K562 (cell line): ENCODE data around the gene CACYBP. TPM values are rescaled to one million over a fixed set of nuclear protein-coding genes. Genes with fewer than 3 reads are reported as not detected.

ENCODE experiments used
- ARID4B ChIP-seq: sonication (generic); formaldehyde crosslinking; IDR thresholded peaks from 2 replicates; pipeline ENCODE4 v1.8.0; 2022; ENCODE audit warnings: mild to moderate bottlenecking, missing genetic modification reagents
- ESRRB ChIP-seq: fragments of 250-450 bp; sonication (Bioruptor Pico); IDR thresholded peaks from 2 replicates; pipeline ENCODE4 v1.5.0; 2020; ENCODE audit warnings: mild to moderate bottlenecking, moderate library complexity, borderline replicate concordance
- FOXA1 ChIP-seq: fragments of 450-650 bp; IDR thresholded peaks from 2 replicates; pipeline ENCODE4 v1.6.1; 2016; ENCODE audit warnings: mild to moderate bottlenecking, borderline replicate concordance
- RREB1 ChIP-seq: fragments of 250-450 bp; sonication (Bioruptor Pico); IDR thresholded peaks from 2 replicates; pipeline ENCODE4 v1.4.0; 2020
- STAT6 ChIP-seq: sonication (generic); formaldehyde crosslinking; IDR thresholded peaks from 2 replicates; pipeline ENCODE4 v1.8.1; 2023; ENCODE audit warnings: mild to moderate bottlenecking, missing genetic modification reagents
- USF1 ChIP-seq: sonication (generic); formaldehyde crosslinking; IDR thresholded peaks from 2 replicates; pipeline ENCODE4 v1.9.0; 2022; ENCODE audit warnings: mild to moderate bottlenecking, missing genetic modification reagents
- ZC3H8 ChIP-seq: fragments of 450-650 bp; IDR thresholded peaks from 2 replicates; pipeline ENCODE4 v1.6.1; 2017
- ZNF592 ChIP-seq: fragments of 450-650 bp; IDR thresholded peaks from 2 replicates; pipeline ENCODE4 v1.6.1; 2017; ENCODE audit warnings: antibody characterized with exemption, mild to moderate bottlenecking
- ZNF79 ChIP-seq: fragments of 250-450 bp; sonication (Bioruptor Pico); IDR thresholded peaks from 2 replicates; pipeline ENCODE4 v1.4.0; 2020; ENCODE audit warnings: low read depth, mild to moderate bottlenecking, moderate library complexity
- polyA plus RNA-seq, 8 experiments: library from polyadenylated mRNA; depleted of rRNA in 4 of 8; stranded (reverse) in 5 of 8; unstranded in 3 of 8; fragments of >200 nt; fragmentation: Nextera tagmentation in 2 of 8; fragmentation: Illumina TruSeq in 1 of 8; extraction: Ambion mirVana in 2 of 8; extraction: Trizol in 1 of 8; gene quantifications; 2 replicates each; pipeline versions ENCODE4 v1.2.1 to v1.2.3, GENCODE V29; 2011 to 2014; ENCODE audit warnings: inconsistent platforms in 1 of 8, missing spikeins in 1 of 8
- total RNA-seq, 7 experiments: library from RNA; depleted of rRNA in 6 of 7; stranded (reverse); fragments of >200 nt in 6 of 7; fragmentation: Illumina TruSeq in 2 of 7; extraction: Trizol in 2 of 7; gene quantifications; 2 replicates each; pipeline versions ENCODE4 v1.2.1 to v1.2.3, GENCODE V29; 2011 to 2021; ENCODE audit warnings: low replicate concordance in 1 of 7

Gene CACYBP
- total and polyA plus RNA-seq, 9 of the 15 experiments (the other 6 are each of a cell fraction or from before 2014, with no cell fraction given): 147 to 1,576 (median 488) TPM

GRCh38 chr1:174964972-174965361 lies 34.8 kb upstream of the CACYBP start (continued):
- 0 out of 2 replicates have a peak, but pooled peaks have one; percentile 20 for TF ChIP-seq RREB1
- no peak for TF ChIP-seq ARID4B (CRISPR knock-in tag)
- TF ChIP-seq FOXA1: no peak
- no peak for TF ChIP-seq ZNF79 (CRISPR knock-in tag)
- no peak for TF ChIP-seq ESRRB (CRISPR knock-in tag)
- no peak for TF ChIP-seq ZC3H8
- TF ChIP-seq ZNF592: 0 out of 2 replicates have a peak, but pooled peaks have one; percentile 7
- TF ChIP-seq USF1 (CRISPR knock-in tag): no peak
- no peak for TF ChIP-seq STAT6 (CRISPR knock-in tag)
